Prostate gland (tissue), 2 donors: Measurements from ENCODE around the gene GADD45B.

Experiments used
- CTCF ChIP-seq, 4 experiments: fragments of 200-600 bp in 2 of 4; fragments of 450-650 bp in 2 of 4; sonication (generic) in 2 of 4; IDR thresholded peaks; 1 replicate in 3 of 4; 2 replicates in 1 of 4; pipeline ENCODE4 v1.5.1; 2016 to 2019; ENCODE audit warnings: antibody characterized with exemption in 4 of 4, mild to moderate bottlenecking in 2 of 4, moderate library complexity in 2 of 4
- POLR2A ChIP-seq: fragments of 450-650 bp; IDR thresholded peaks from one replicate; pipeline ENCODE4 v1.6.1; 2016; ENCODE audit warnings: antibody characterized with exemption, mild to moderate bottlenecking
- POLR2AphosphoS5 ChIP-seq: sonication (generic); formaldehyde crosslinking; IDR thresholded peaks from one replicate; pipeline ENCODE4 v1.6.1; 2017; ENCODE audit warnings: antibody characterized with exemption

DNA sequence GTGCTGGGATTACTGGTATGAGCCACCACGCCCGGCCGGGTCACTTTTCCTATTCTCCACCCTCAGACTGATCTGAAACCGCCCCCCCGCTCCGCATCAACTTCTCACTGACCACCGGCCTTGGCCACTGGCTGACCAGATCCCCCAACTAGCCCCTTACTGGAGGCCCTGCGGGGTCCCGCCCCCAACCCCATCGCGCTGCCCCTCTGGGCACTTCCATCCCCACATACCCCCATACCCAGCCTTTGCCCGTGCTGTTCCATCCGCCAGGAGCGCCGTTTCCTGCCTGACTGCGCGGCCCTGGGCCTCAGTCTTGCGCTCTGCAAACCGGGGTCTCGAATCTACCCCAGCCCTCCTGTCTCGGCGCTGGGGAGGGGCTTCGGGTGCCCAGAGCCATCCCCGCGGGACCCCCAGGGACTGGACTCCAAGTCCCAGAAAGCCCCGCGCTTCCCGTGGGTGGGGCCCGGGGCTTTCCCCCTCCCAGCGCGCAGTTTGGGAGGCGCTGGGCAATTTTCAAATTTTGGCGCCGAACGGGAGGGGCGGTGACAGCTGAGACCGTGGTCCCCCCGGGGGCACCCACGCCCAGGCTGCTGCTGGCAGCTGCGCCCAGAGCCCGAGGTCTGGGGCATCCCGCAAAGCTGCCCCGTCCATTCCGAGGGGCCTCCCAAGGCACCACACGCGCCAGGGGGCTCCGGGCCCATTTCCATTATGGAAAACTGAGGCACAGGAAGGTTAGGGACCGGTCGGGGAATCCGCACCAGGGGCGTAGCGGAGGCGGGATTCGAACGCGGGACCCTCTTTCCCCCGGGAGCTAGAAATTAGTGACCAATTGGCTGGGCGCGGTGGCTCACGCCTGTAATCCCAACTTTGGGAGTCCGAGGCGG, 13.9 kb upstream of the GADD45B start:
- TF ChIP-seq CTCF (IDR thresholded peaks at IDR 0.05), result no peak
- TF ChIP-seq POLR2A, result no peak
- TF ChIP-seq POLR2AphosphoS5, result peak; percentile 30
